Upper lobe of right lung (tissue), 1 donor: ENCODE data around the gene TEKT5. TPM values are rescaled to one million over a fixed set of nuclear protein-coding genes. Genes with fewer than 3 reads are reported as not detected.

Source experiments
- ATAC-seq: fragments of 200-7000 bp; cut with Tn5 transposase; one replicate; pipeline ENCODE4 v1.9.1; 2020; ENCODE audit warnings: mild to moderate bottlenecking, moderate library complexity
- DNase-seq: peaks from one replicate; pipeline ENCODE4 v3.0.0-alpha.2; 2020
- H3K27ac ChIP-seq: fragments of 200-600 bp; one replicate; pipeline ENCODE4 v1.8.0; 2022
- H3K27me3 ChIP-seq: fragments of 200-600 bp; one replicate; pipeline ENCODE4 v1.8.0; 2022; ENCODE audit warnings: mild to moderate bottlenecking
- H3K36me3 ChIP-seq: fragments of 200-600 bp; one replicate; pipeline ENCODE4 v1.8.0; 2022
- H3K4me1 ChIP-seq: fragments of 200-600 bp; one replicate; pipeline ENCODE4 v1.8.0; 2022
- H3K4me3 ChIP-seq: fragments of 200-600 bp; one replicate; pipeline ENCODE4 v1.8.0; 2022; ENCODE audit warnings: mild to moderate bottlenecking
- H3K9me3 ChIP-seq: fragments of 200-600 bp; one replicate; pipeline ENCODE4 v1.8.0; 2022
- intact Hi-C: fragments of 100-400 bp; cut with DNase I; formaldehyde crosslinking; loops from one replicate; pipeline ENCODE4 v1.11.0; 2022
- total RNA-seq: library from RNA; stranded (reverse); fragmentation: NEBNext Ultra II Directional; extraction: Animal tissue kit (Norgen Biotek cat#: 25700); gene quantifications from one replicate; pipeline ENCODE4 v1.2.1, GENCODE V29; 2021
- TF ChIP-seq, protein P1 (sequence below): fragments of 200-600 bp; IDR thresholded peaks from one replicate; pipeline ENCODE4 v1.8.0; 2022; ENCODE audit warnings: antibody characterized with exemption
- donor health status: DM: no; HTN: yes; CAD: no; lungs with severe emphysema.

TEKT5 gene
- total RNA-seq, 1 donor from 2014 or later = not detected

DNA sequence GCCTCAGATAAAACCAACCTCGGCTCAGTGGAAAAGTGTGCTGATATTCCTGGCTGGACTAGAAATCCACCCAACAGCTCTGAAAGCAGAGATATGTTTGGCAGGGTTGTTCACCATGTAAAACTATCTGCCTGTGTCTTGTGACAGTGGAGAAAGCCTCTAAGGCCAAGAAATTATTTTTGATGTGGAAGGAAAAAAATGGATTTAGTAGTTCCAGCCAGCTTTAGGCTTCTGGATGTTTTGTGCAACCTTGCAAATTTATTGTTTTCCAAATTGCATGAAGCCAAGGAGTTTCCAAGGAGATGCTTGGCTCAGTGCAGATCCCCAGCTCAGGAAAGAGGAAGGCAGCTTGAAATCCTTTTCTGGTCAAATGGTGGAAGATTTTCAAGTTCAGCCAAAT lies 31.6 kb downstream of the TEKT5 start:
- no peaks in the 10 kb centered on the region for H3K36me3 ChIP-seq
- DNase-seq (no peak), ATAC-seq (no peak)
- no peaks in the 10 kb centered on the region for H3K9me3 ChIP-seq
- intact Hi-C loops = no loop called here
- TF ChIP-seq, protein P1, sequence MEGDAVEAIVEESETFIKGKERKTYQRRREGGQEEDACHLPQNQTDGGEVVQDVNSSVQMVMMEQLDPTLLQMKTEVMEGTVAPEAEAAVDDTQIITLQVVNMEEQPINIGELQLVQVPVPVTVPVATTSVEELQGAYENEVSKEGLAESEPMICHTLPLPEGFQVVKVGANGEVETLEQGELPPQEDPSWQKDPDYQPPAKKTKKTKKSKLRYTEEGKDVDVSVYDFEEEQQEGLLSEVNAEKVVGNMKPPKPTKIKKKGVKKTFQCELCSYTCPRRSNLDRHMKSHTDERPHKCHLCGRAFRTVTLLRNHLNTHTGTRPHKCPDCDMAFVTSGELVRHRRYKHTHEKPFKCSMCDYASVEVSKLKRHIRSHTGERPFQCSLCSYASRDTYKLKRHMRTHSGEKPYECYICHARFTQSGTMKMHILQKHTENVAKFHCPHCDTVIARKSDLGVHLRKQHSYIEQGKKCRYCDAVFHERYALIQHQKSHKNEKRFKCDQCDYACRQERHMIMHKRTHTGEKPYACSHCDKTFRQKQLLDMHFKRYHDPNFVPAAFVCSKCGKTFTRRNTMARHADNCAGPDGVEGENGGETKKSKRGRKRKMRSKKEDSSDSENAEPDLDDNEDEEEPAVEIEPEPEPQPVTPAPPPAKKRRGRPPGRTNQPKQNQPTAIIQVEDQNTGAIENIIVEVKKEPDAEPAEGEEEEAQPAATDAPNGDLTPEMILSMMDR = no peak
- peak overlapping the region; percentile 1 for H3K27ac ChIP-seq
- no peak overlapping the region for H3K4me3 ChIP-seq
- H3K4me1 ChIP-seq = no peaks in the 10 kb centered on the region
- H3K27me3 ChIP-seq = no peaks in the 10 kb centered on the region

DNA sequence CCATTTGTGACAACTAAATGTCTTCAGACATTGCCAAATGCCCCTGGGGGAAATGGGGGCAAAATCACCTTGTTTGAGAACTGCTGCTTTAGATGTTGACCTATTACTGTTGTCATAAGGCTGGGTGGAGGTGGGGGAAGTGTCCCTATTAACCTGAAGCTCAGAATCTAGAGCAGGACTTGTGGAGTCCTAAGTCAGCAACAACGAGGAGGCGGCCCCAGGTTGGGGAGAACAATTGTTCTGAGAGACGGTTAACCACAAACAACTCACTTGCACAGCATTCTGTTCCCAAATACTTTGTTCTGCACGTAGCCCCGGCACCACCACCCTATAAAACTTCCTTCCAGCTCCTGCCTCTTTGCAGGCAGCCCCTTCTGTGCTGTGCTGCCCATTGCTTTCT lies 32.5 kb downstream of the TEKT5 start:
- Histone ChIP-seq H3K27me3 (no peaks in the 10 kb centered on the region), H3K27ac (no peak overlapping the region), H3K9me3 (no peaks in the 10 kb centered on the region), H3K4me1 (no peaks in the 10 kb centered on the region), H3K36me3 (no peaks in the 10 kb centered on the region), H3K4me3 (no peak overlapping the region)
- intact Hi-C loops = no loop called here
- no peak for ATAC-seq
- peak; percentile 15 for DNase-seq
- TF ChIP-seq, protein P1 = no peak

DNA sequence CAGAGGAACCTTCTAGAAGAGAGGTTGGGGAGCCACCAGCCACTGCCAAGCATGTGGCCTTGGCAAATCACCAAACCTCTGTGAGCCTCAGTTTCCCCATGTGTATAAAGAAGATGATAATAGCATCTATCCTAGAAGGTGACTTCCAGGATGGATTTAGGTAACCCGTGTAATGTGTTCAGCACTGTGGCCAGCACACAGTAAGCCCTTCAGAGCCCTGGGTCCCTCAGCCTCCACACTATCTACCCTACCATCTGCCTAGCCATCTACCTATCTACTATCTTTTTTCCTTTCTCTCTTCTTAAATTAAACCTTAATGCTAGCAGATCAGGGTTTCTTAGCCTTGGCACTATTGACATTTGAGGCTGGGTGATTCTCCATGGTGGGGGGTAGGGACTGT lies 33.0 kb downstream of the TEKT5 start:
- DNase-seq (no peak), ATAC-seq (no peak)
- Histone ChIP-seq H3K27me3 (no peaks in the 10 kb centered on the region), H3K27ac (no peak overlapping the region), H3K36me3 (no peaks in the 10 kb centered on the region), H3K4me3 (no peak overlapping the region), H3K4me1 (no peaks in the 10 kb centered on the region), H3K9me3 (no peaks in the 10 kb centered on the region)
- TF ChIP-seq, protein P1 = no peak
- intact Hi-C loops = no loop called here

- intact Hi-C loops = no loop called here
- Histone ChIP-seq H3K27me3 (no peaks in the 10 kb centered on the region), H3K4me1 (no peaks in the 10 kb centered on the region), H3K9me3 (no peaks in the 10 kb centered on the region), H3K4me3 (no peak overlapping the region), H3K36me3 (no peaks in the 10 kb centered on the region), H3K27ac (no peak overlapping the region)
- TF ChIP-seq, protein P1 = no peak
- DNase-seq (no peak), ATAC-seq (no peak)
Measured at GRCh38 chr16:10660950-10661635, 33.6 kb downstream of the TEKT5 start.

GRCh38 chr16:10658943-10659342 lies 35.8 kb downstream of the TEKT5 start:
- Histone ChIP-seq H3K4me1 (no peaks in the 10 kb centered on the region), H3K27me3 (no peaks in the 10 kb centered on the region), H3K27ac (no peak overlapping the region), H3K4me3 (no peak overlapping the region), H3K9me3 (no peaks in the 10 kb centered on the region), H3K36me3 (no peaks in the 10 kb centered on the region)
- no peak for DNase-seq
- intact Hi-C loops = no loop called here
- no peak for ATAC-seq
- TF ChIP-seq, protein P1 = no peak

- TF ChIP-seq, protein P1 = no peak
- intact Hi-C loops = no loop called here
Measured at GRCh38 chr16:10657925-10658324, 36.8 kb downstream of the TEKT5 start.

More at GRCh38 chr16:10657925-10658324, 36.8 kb downstream of the TEKT5 start:
- Histone ChIP-seq H3K4me1 (no peaks in the 10 kb centered on the region), H3K4me3 (no peak overlapping the region), H3K9me3 (no peaks in the 10 kb centered on the region), H3K27me3 (no peaks in the 10 kb centered on the region), H3K36me3 (no peaks in the 10 kb centered on the region), H3K27ac (no peak overlapping the region)
- DNase-seq = no peak
- no peak for ATAC-seq
